GM12878 (cell line): ENCODE results near the gene EDN2. TPM values are rescaled to one million over a fixed set of nuclear protein-coding genes. Genes with fewer than 3 reads are reported as not detected.

Experiments used
- ATAC-seq: fragments of 200-7000 bp; cut with Tn5 transposase; 3 replicates; pipeline ENCODE4 v1.9.1; 2020; ENCODE audit warnings: mild to moderate bottlenecking, moderate library complexity
- BruUV-seq: library from RNA; stranded (reverse); fragments of 400-500 nt; replicated peaks from 2 replicates; lab custom pipeline; 2021; lab: Mats Ljungman, UMichigan
- CTCF ChIA-PET: fragments of 300-600 bp; sonication (Branson Sonifier 250); formaldehyde crosslinking; extraction: SDS; loops from one replicate; lab custom pipeline; 2021; ENCODE audit warnings: inconsistent platforms; lab: Yijun Ruan, JAX
- POLR2A ChIA-PET: fragments of 350-600 bp; formaldehyde crosslinking; extraction: SDS; loops from one replicate; lab custom pipeline; 2021; ENCODE audit warnings: inconsistent platforms; lab: Charles Lee
- RAD21 ChIA-PET: fragments of 300-600 bp; sonication (Branson Sonifier 250); formaldehyde crosslinking; loops from one replicate; lab custom pipeline; 2023; ENCODE audit warnings: antibody characterized with exemption; ENCODE audit not compliant: unreplicated experiment; lab: Charles Lee
- SMC1A ChIA-PET: fragments of 300-600 bp; sonication (Branson Sonifier 250); formaldehyde crosslinking; loops from one replicate; lab custom pipeline; 2023; ENCODE audit not compliant: unreplicated experiment, uncharacterized antibody; lab: Charles Lee
- DNase-seq: peaks from one replicate; pipeline ENCODE4 v3.0.0-alpha.2; 2011; ENCODE audit warnings: low read depth, low spot score
- FAIRE-seq: peaks from 3 replicates; lab custom pipeline; 2011; peaks lifted over from hg19 to GRCh38; lab: Jason Lieb, UNC
- H2AFZ ChIP-seq: 2 replicates; pipeline ENCODE4 v1.6.0; 2011; ENCODE audit warnings: low read depth, low read length, control low read depth; ENCODE audit not compliant: control insufficient read depth
- H3K27ac ChIP-seq: 2 replicates; pipeline ENCODE4 v1.5.1; 2011; ENCODE audit warnings: control low read depth; ENCODE audit not compliant: control insufficient read depth, insufficient read depth
- H3K27me3 ChIP-seq, 2 experiments: replicated peaks in 1 of 2; 2 replicates each; pipeline versions ENCODE4 v1.6.0 to v1.6.1; 2011; ENCODE audit warnings: low read length in 1 of 2; ENCODE audit not compliant: control insufficient read depth in 2 of 2, insufficient read depth in 2 of 2
- H3K36me3 ChIP-seq, 2 experiments: 2 replicates each; pipeline ENCODE4 v1.5.1; 2011; ENCODE audit warnings: low read length in 1 of 2; ENCODE audit not compliant: control insufficient read depth in 2 of 2, insufficient read depth in 2 of 2
- H3K4me1 ChIP-seq: 2 replicates; pipeline ENCODE4 v1.6.1; 2011; ENCODE audit warnings: mild to moderate bottlenecking, low read length, moderate library complexity, mixed read lengths; ENCODE audit not compliant: control insufficient read depth, insufficient read depth
- H3K4me2 ChIP-seq: 2 replicates; pipeline ENCODE4 v1.6.0; 2011; ENCODE audit warnings: control low read depth; ENCODE audit not compliant: control insufficient read depth, insufficient read depth
- H3K4me3 ChIP-seq: fragments of 200-600 bp; sonication (generic); 2 replicates; pipeline ENCODE4 v1.5.1; 2016
- H3K79me2 ChIP-seq: 2 replicates; pipeline ENCODE4 v1.6.0; 2011; ENCODE audit warnings: low read length; ENCODE audit not compliant: control insufficient read depth, insufficient read depth
- H3K9ac ChIP-seq: 2 replicates; pipeline ENCODE4 v1.8.0; 2011; ENCODE audit warnings: low read length, control low read depth, mixed read lengths; ENCODE audit not compliant: control insufficient read depth, insufficient read depth
- H3K9me3 ChIP-seq: replicated peaks from 3 replicates; pipeline ENCODE4 v1.5.1; 2011; ENCODE audit warnings: mild to moderate bottlenecking, low read length; ENCODE audit not compliant: control insufficient read depth, insufficient read depth
- H4K20me1 ChIP-seq: 2 replicates; pipeline ENCODE4 v1.6.0; 2011; ENCODE audit not compliant: control insufficient read depth, insufficient read depth
- ATF2 ChIP-seq: IDR thresholded peaks from 2 replicates; pipeline ENCODE4 v1.6.1; 2012; ENCODE audit warnings: low read length, inconsistent platforms
- BACH1 ChIP-seq: fragments of 450-650 bp; IDR thresholded peaks from 2 replicates; pipeline ENCODE4 v1.6.1; 2017; ENCODE audit warnings: mild to moderate bottlenecking, borderline replicate concordance
- CHD4 ChIP-seq: fragments of 200-600 bp; sonication (generic); IDR thresholded peaks from 2 replicates; pipeline ENCODE4 v1.6.1; 2016; ENCODE audit warnings: mild to moderate bottlenecking
- CTCF ChIP-seq, 3 experiments: IDR thresholded peaks in 2 of 3; conservative IDR thresholded peaks in 1 of 3; 2 replicates each; pipeline ENCODE4 v1.5.1; 2011; ENCODE audit warnings: low read depth in 3 of 3, low read length in 3 of 3, mild to moderate bottlenecking in 3 of 3, control low read depth in 2 of 3, moderate library complexity in 2 of 3, inconsistent platforms in 1 of 3, mixed read lengths in 1 of 3; ENCODE audit not compliant: control insufficient read depth in 2 of 3, insufficient read depth in 1 of 3; ENCODE audit errors: extremely low read depth in 1 of 3
- GATAD2B ChIP-seq: fragments of 450-650 bp; conservative IDR thresholded peaks from 2 replicates; pipeline ENCODE4 v1.6.1; 2017; ENCODE audit warnings: low read depth, mild to moderate bottlenecking, moderate library complexity
- LARP7 ChIP-seq: fragments of 450-650 bp; IDR thresholded peaks from 2 replicates; pipeline ENCODE4 v1.6.1; 2017; ENCODE audit warnings: mild to moderate bottlenecking
- NR2F1 ChIP-seq: fragments of 450-650 bp; conservative IDR thresholded peaks from 2 replicates; pipeline ENCODE4 v1.6.1; 2017; ENCODE audit warnings: mild to moderate bottlenecking
- RAD21 ChIP-seq: IDR thresholded peaks from 2 replicates; pipeline ENCODE4 v1.6.1; 2011; ENCODE audit warnings: mild to moderate bottlenecking, low read depth, low read length, moderate library complexity; ENCODE audit not compliant: insufficient read depth
- SMC3 ChIP-seq: IDR thresholded peaks from 2 replicates; pipeline ENCODE4 v1.6.1; 2011; ENCODE audit warnings: low read length, improper control_type of control experiment, borderline replicate concordance
- YY1 ChIP-seq: IDR thresholded peaks from 2 replicates; pipeline ENCODE4 v1.6.1; 2011; ENCODE audit warnings: low read depth, mild to moderate bottlenecking, low read length
- WGBS: methylation state at CpG from one replicate; pipeline ENCODE4 v1.1.6; 2016; ENCODE audit warnings: low lambda C conversion rate; ENCODE audit not compliant: insufficient replicate concordance, insufficient coverage; ENCODE audit errors: missing lambda C conversion rate; 5-methylcytosine and 5-hydroxymethylcytosine counted together
- in situ Hi-C: fragments of 300-500 bp; cut with MboI; formaldehyde crosslinking; loops from 9 replicates; pipeline ENCODE4 v1.14.3; 2018; ENCODE audit warnings: mixed read lengths
- intact Hi-C: fragments of 100-400 bp; cut with micrococcal nuclease; formaldehyde crosslinking; loops from one replicate; pipeline ENCODE4 v1.14.2; 2022; ENCODE audit not compliant: unreplicated experiment
- polyA plus RNA-seq, 11 experiments: library from polyadenylated mRNA; depleted of rRNA in 4 of 11; unstranded in 6 of 11; stranded (reverse) in 5 of 11; fragments of >200 nt; fragmentation: Nextera tagmentation in 4 of 11; fragmentation: Illumina TruSeq in 1 of 11; extraction: Ambion mirVana in 4 of 11; extraction: Trizol in 1 of 11; gene quantifications; 1 replicate in 1 of 11; 2 replicates in 10 of 11; pipeline versions ENCODE4 v1.2.1 to v1.2.3, GENCODE V29; 2011 to 2016; ENCODE audit warnings: inconsistent platforms in 2 of 11, missing spikeins in 2 of 11, low read depth in 1 of 11
- total RNA-seq, 4 experiments: library from RNA; depleted of rRNA in 3 of 4; stranded (reverse); fragments of >200 nt in 3 of 4; fragmentation: Illumina TruSeq in 1 of 4; extraction: Trizol in 1 of 4; gene quantifications; 2 replicates each; pipeline versions ENCODE4 v1.2.1 to v1.2.3, GENCODE V29; 2013 to 2021

The EDN2 gene
- total and polyA plus RNA-seq, 10 of the 15 experiments (the other 5 are each of a cell fraction or from before 2014, with no cell fraction given), result 0.11 to 1.5 (median 0.43) TPM; not detected in 1

GRCh38 chr1:41433501-41433900, 51.0 kb downstream of the EDN2 start:
- RAD21 ChIA-PET, result interaction anchor here (0.9 to 4.0 kb wide), 9 partner anchors 10 to 167 kb away, joined by 3 to 18 read pairs (median 5); no protein-coding TSS in a partner anchor
- Histone ChIP-seq H3K27me3 (peaks cover 3 to 7% of the 10 kb centered on the region in 2 experiments; a peak in 3 of 4 replicates), H3K4me2 (no peak overlapping the region), H3K27ac (no peak overlapping the region), H3K9me3 (no peaks in the 10 kb centered on the region), H3K36me3 (no peaks in the 10 kb centered on the region), H3K4me1 (no peaks in the 10 kb centered on the region), H3K9ac (no peak overlapping the region), H3K79me2 (no peaks in the 10 kb centered on the region), H4K20me1 (no peaks in the 10 kb centered on the region), H3K4me3 (no peak overlapping the region), H2AFZ (no peak overlapping the region)
- SMC1A ChIA-PET, result interaction anchor here (0.7 to 2.3 kb wide), 8 partner anchors 15 to 169 kb away, joined by 3 to 14 read pairs (median 4); no protein-coding TSS in a partner anchor
- in situ Hi-C loops (loop anchor here (5.0 kb wide), 1 partner anchor 166 kb away; no protein-coding TSS in a partner anchor), intact Hi-C loops (loop anchor here (2.0 to 5.0 kb wide), 2 partner anchors 151 to 165 kb away; no protein-coding TSS in a partner anchor)
- BruUV-seq, result no TSS peak
- ATAC-seq (no peak), FAIRE-seq (no peak), DNase-seq (no peak)
- POLR2A ChIA-PET, result interaction anchor here (1.1 kb wide), 1 partner anchor 151 kb away, joined by 3 read pairs; no protein-coding TSS in a partner anchor
- 16% methylated on average over 4 of the region's 4 CpGs for WGBS
- CTCF ChIA-PET, result interaction anchor here (0.6 to 4.6 kb wide), 27 partner anchors 8 to 175 kb away, joined by 3 to 30 read pairs (median 4); no protein-coding TSS in a partner anchor
- no peak for TF ChIP-seq GATAD2B
- no peak for TF ChIP-seq SMC3
- no peak for TF ChIP-seq CHD4

- SMC1A ChIA-PET, result interaction anchor here (0.9 to 2.4 kb wide), 9 partner anchors 14 to 344 kb away, joined by 3 to 14 read pairs (median 5); no protein-coding TSS in a partner anchor
- peaks cover 3 to 7% of the 10 kb centered on the region in 2 experiments; a peak in 3 of 4 replicates for H3K27me3 ChIP-seq
- no peak overlapping the region for H3K9ac ChIP-seq
- POLR2A ChIA-PET, result no interaction called here
- H2AFZ ChIP-seq, result no peak overlapping the region
- H3K27ac ChIP-seq, result no peak overlapping the region
- no peak for DNase-seq
- H3K36me3 ChIP-seq, result no peaks in the 10 kb centered on the region
- no peaks in the 10 kb centered on the region for H3K4me1 ChIP-seq
- H3K4me3 ChIP-seq, result no peak overlapping the region
- RAD21 ChIA-PET, result interaction anchor here (0.9 to 4.0 kb wide), 10 partner anchors 9 to 257 kb away, joined by 3 to 18 read pairs (median 4); no protein-coding TSS in a partner anchor
- BruUV-seq, result no TSS peak
- intact Hi-C loops (loop anchor here (2.0 to 5.0 kb wide), 2 partner anchors 150 to 164 kb away; no protein-coding TSS in a partner anchor), in situ Hi-C loops (loop anchor here (5.0 kb wide), 1 partner anchor 165 kb away; no protein-coding TSS in a partner anchor)
- FAIRE-seq, result peak; percentile 76
- no peaks in the 10 kb centered on the region for H4K20me1 ChIP-seq
- ATAC-seq, result peak; percentile 99
- no peak overlapping the region for H3K4me2 ChIP-seq
- WGBS, result 45% methylated on average over 17 of the region's 17 CpGs
- no peaks in the 10 kb centered on the region for H3K79me2 ChIP-seq
- no peaks in the 10 kb centered on the region for H3K9me3 ChIP-seq
- CTCF ChIA-PET, result interaction anchor here (0.6 to 4.6 kb wide), 27 partner anchors 9 to 435 kb away, joined by 3 to 30 read pairs (median 4); no protein-coding TSS in a partner anchor
- no peak for TF ChIP-seq ATF2
- peak; percentile 84 to 91 (median 85) for TF ChIP-seq CTCF (IDR thresholded peaks at IDR 0.05 in 2 of 3, conservative IDR thresholded peaks at IDR 0.05 in 1 of 3; ENCODE audit: control insufficient read depth in 2 of 3, extremely low read depth in 1 of 3, insufficient read depth in 1 of 3, low read depth in 3 of 3, low read length in 3 of 3)
- TF ChIP-seq LARP7, result 0 out of 2 replicates have a peak, but pooled peaks have one; percentile 21
- no peak for TF ChIP-seq BACH1
- peak; percentile 63 for TF ChIP-seq RAD21
- TF ChIP-seq NR2F1, result peak; percentile 71; the same call in 1 of the 2 replicates
- TF ChIP-seq YY1, result peak; percentile 66
Observed at GRCh38 chr1:41432481-41433280, 51.8 kb downstream of the EDN2 start.
